T-helper 17 cell (primary cell): ENCODE data around the gene ETV6. TPM values are rescaled to one million over a fixed set of nuclear protein-coding genes. Genes with fewer than 3 reads are reported as not detected.
"Not testable (repeated sequence)": the region's sequence is repeated elsewhere in the genome, so short reads cannot be mapped to it uniquely, and the experiment has no call there.

Experiments
- ATAC-seq: fragments of 150-1000 bp; cut with Tn5 transposase; 2 replicates; pipeline ENCODE4 v1.10.0; 2021; ENCODE audit warnings: mild to moderate bottlenecking, moderate library complexity
- DNase-seq, 3 donors: peaks; one replicate each; pipeline versions ENCODE4 v3.0.0 to v3.0.0-alpha.2; 2020 to 2021
- H3K9me3 ChIP-seq: one replicate; pipeline ENCODE4 v1.7.0; 2013; ENCODE audit warnings: low read length, mild to moderate bottlenecking; ENCODE audit not compliant: control insufficient read depth, poor library complexity, severe bottlenecking
- H3K27ac Mint-ChIP-seq: one replicate; pipeline ENCODE4 v1.8.0; 2022; ENCODE audit warnings: mild to moderate bottlenecking, moderate library complexity, mixed read lengths
- H3K27me3 Mint-ChIP-seq: one replicate; pipeline ENCODE4 v1.8.0; 2022; ENCODE audit warnings: mixed read lengths
- H3K36me3 Mint-ChIP-seq: one replicate; pipeline ENCODE4 v1.8.0; 2022; ENCODE audit warnings: low read depth, mixed read lengths
- H3K4me1 Mint-ChIP-seq: one replicate; pipeline ENCODE4 v1.8.0; 2022; ENCODE audit warnings: mild to moderate bottlenecking, mixed read lengths
- H3K4me3 Mint-ChIP-seq: one replicate; pipeline ENCODE4 v1.8.0; 2022; ENCODE audit warnings: mild to moderate bottlenecking, moderate library complexity, mixed read lengths
- total RNA-seq, 4 donors: library from RNA in 2 of 4; stranded (reverse) in 2 of 4; gene quantifications; one replicate each; pipeline ENCODE4 v1.2.3 and lab custom pipeline; 2022 to 2026

The ETV6 gene
- total RNA-seq, 2 donors from 2014 or later = 57.3 to 60.6 TPM

DNA sequence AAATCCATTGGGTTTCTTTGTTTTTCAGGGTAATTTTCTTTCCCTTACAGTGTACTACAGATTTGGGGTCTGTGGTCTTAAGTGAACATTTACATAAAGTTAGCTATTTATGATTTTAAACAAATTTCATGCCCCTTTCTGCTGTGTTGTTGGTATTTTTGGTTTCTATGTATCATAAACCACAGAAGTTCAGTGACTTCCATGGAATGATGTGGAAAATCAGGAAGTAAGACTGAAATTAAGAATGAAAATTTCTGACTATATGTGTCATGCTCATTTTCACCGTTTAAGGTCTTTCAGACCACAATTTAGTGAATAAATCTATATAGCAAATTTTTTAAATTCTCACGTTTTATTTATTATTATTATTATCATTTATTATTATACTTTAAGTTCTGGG is 31.7 kb downstream of the ETV6 start:
- ATAC-seq = no peak

DNA sequence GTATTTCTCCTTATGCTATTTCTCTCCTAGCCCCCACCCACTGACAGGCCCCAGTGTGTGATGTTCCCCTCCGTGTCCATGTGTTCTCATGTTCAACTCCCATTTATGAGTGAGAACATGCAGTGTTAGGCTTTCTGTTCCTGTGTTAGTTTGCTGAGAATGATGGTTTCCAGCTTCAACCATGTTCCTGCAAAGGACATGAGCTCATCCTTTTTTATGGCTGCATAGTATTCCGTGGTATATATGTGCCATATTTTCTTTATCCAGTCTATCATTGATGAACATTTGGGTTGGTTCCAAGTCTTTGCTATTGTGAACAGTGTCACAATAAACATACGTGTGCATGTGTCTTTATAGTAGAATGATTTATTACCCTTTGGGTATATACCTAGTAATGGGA is 32.2 kb downstream of the ETV6 start:
- not testable (repeated sequence) for H3K4me3 Mint-ChIP-seq, ATAC-seq
- H3K4me1 Mint-ChIP-seq = peaks cover 52% of the 10 kb centered on the region

More for the DNA sequence above, 31.7 kb downstream of the ETV6 start:
- DNase-seq = no peak
- H3K27me3 Mint-ChIP-seq = no peaks in the 10 kb centered on the region
- no peaks in the 10 kb centered on the region for H3K9me3 ChIP-seq
- no peak overlapping the region for H3K4me3 Mint-ChIP-seq
- peaks cover 55% of the 10 kb centered on the region for H3K4me1 Mint-ChIP-seq
- H3K36me3 Mint-ChIP-seq = peaks cover 7% of the 10 kb centered on the region
- H3K27ac Mint-ChIP-seq = no peak overlapping the region

GRCh38 chr12:11684393-11684792 is 34.9 kb downstream of the ETV6 start:
- ATAC-seq = no peak
- Mint-ChIP-seq H3K36me3 (peaks cover 4% of the 10 kb centered on the region), H3K4me3 (no peak overlapping the region), H3K27ac (peak overlapping the region; percentile 9), H3K27me3 (no peaks in the 10 kb centered on the region), H3K4me1 (peaks cover 44% of the 10 kb centered on the region)
- no peaks in the 10 kb centered on the region for H3K9me3 ChIP-seq
- no peak for DNase-seq

More for the DNA sequence above, 32.2 kb downstream of the ETV6 start:
- DNase-seq, H3K27me3 Mint-ChIP-seq, H3K9me3 ChIP-seq, H3K36me3 Mint-ChIP-seq, H3K27ac Mint-ChIP-seq: not testable (repeated sequence)

GRCh38 chr12:11684811-11685210 is 35.3 kb downstream of the ETV6 start:
- H3K9me3 ChIP-seq = no peaks in the 10 kb centered on the region
- peaks cover 40% of the 10 kb centered on the region for H3K4me1 Mint-ChIP-seq
- no peak for DNase-seq
- no peak overlapping the region for H3K4me3 Mint-ChIP-seq
- peaks cover 4% of the 10 kb centered on the region for H3K36me3 Mint-ChIP-seq
- no peak for ATAC-seq
- H3K27me3 Mint-ChIP-seq = no peaks in the 10 kb centered on the region
- H3K27ac Mint-ChIP-seq = peak overlapping the region; percentile 9

GRCh38 chr12:11685316-11685715 is 35.8 kb downstream of the ETV6 start:
- ATAC-seq = no peak
- H3K27me3 Mint-ChIP-seq = no peaks in the 10 kb centered on the region
- no peak overlapping the region for H3K4me3 Mint-ChIP-seq
- peaks cover 4% of the 10 kb centered on the region for H3K36me3 Mint-ChIP-seq
- H3K9me3 ChIP-seq = no peaks in the 10 kb centered on the region
- H3K27ac Mint-ChIP-seq = peak overlapping the region; percentile 9
- H3K4me1 Mint-ChIP-seq = peaks cover 42% of the 10 kb centered on the region
- DNase-seq = no peak

- H3K27ac Mint-ChIP-seq = peak overlapping the region; percentile 24
- H3K36me3 Mint-ChIP-seq = peaks cover 4% of the 10 kb centered on the region
- H3K9me3 ChIP-seq = no peaks in the 10 kb centered on the region
- no peak overlapping the region for H3K4me3 Mint-ChIP-seq
- peaks cover 41% of the 10 kb centered on the region for H3K4me1 Mint-ChIP-seq
- DNase-seq (no peak), ATAC-seq (no peak)
- no peaks in the 10 kb centered on the region for H3K27me3 Mint-ChIP-seq
Measured at GRCh38 chr12:11685716-11686115, 36.2 kb downstream of the ETV6 start.

GRCh38 chr12:11686120-11686519 is 36.6 kb downstream of the ETV6 start:
- Mint-ChIP-seq H3K27me3 (no peaks in the 10 kb centered on the region), H3K4me3 (no peak overlapping the region), H3K27ac (peak overlapping the region; percentile 24), H3K4me1 (peaks cover 42% of the 10 kb centered on the region), H3K36me3 (peaks cover 4% of the 10 kb centered on the region)
- ATAC-seq (no peak), DNase-seq (no peak)
- H3K9me3 ChIP-seq = no peaks in the 10 kb centered on the region

- Mint-ChIP-seq H3K4me3 (no peak overlapping the region), H3K27me3 (no peaks in the 10 kb centered on the region), H3K36me3 (peaks cover 4% of the 10 kb centered on the region), H3K27ac (no peak overlapping the region), H3K4me1 (peaks cover 48% of the 10 kb centered on the region)
- ATAC-seq (no peak), DNase-seq (no peak)
- H3K9me3 ChIP-seq = no peaks in the 10 kb centered on the region
Measured at GRCh38 chr12:11687528-11687927, 38.1 kb downstream of the ETV6 start.

DNA sequence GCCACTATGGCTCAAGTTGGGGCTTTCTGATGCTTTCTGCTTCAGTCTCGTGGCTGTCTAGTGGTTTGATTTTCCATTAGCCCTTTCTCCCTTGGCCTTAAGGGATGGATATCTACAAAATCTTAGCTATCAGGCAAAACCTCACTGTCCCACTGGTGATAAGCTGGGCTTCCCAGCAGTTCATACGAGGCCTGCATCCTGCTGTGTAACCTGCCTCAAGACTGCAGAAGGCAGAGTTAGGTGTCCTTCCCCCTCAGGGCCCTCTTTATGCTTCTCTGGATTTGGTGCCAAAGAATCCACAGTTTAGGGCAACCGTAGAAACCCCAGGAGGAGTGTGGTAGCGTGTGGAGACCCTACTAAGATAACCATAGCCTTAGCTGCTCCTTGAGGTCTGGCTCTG is 38.9 kb downstream of the ETV6 start:
- no peaks in the 10 kb centered on the region for H3K27me3 Mint-ChIP-seq
- DNase-seq (no peak), ATAC-seq (no peak)
- no peaks in the 10 kb centered on the region for H3K9me3 ChIP-seq
- H3K36me3 Mint-ChIP-seq = peaks cover 4% of the 10 kb centered on the region
- H3K4me3 Mint-ChIP-seq = no peak overlapping the region
- peaks cover 50% of the 10 kb centered on the region for H3K4me1 Mint-ChIP-seq
- no peak overlapping the region for H3K27ac Mint-ChIP-seq

DNA sequence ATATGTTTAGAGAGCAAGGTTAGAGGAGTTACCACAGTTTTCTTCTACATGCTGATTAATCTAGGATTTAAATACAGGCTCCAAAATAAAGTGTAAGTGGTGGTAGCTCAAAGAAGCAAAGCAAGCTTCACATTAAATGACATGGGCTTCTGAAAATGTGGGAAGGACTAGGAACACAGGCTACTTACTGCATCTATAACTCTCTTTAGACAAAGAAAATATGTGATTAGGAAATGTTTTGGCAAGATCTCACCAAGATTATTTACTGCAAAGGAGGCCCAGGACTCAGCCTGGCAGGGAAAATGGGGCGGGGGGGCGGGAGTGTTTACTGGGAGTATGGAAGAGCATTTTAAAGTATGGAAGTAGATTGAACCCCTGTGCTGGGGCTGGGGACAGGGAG is 39.4 kb downstream of the ETV6 start:
- Mint-ChIP-seq H3K36me3 (peaks cover 4% of the 10 kb centered on the region), H3K4me1 (peaks cover 48% of the 10 kb centered on the region), H3K27me3 (no peaks in the 10 kb centered on the region), H3K4me3 (no peak overlapping the region), H3K27ac (no peak overlapping the region)
- DNase-seq (no peak), ATAC-seq (no peak)
- H3K9me3 ChIP-seq = no peaks in the 10 kb centered on the region

DNA sequence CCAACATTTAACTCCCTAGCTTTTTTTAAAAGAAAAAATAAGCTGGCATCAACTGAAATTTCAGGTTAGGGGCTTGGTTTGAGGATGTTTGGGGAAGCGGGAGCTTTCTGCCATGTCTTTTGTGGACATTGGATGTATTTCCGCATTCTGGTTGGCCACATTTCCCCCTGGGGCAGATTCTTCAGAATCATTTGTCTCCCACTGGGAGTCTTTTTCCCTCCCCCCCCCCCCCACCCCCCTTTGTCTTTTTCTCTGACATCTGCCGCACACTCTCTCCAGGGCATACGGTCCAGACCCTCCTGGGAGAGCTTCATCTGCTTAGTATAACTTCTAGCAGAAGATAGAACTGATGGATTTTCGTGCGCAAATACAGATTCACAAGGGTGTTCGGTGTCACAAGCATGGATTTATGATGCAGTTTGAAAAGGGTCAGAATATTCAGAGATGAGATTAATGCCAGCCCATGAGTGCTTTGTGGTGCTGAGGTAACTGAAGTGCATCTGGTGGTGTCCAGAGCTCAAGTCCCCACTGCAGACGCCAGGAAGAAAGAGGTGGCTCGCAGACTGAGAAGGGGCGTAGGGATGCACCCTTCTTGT is 40.2 kb downstream of the ETV6 start:
- H3K4me3 Mint-ChIP-seq = no peak overlapping the region
- H3K36me3 Mint-ChIP-seq = peaks cover under 1% of the 10 kb centered on the region
- ATAC-seq (no peak), DNase-seq (no peak)
- H3K27me3 Mint-ChIP-seq = no peaks in the 10 kb centered on the region
- H3K9me3 ChIP-seq = no peaks in the 10 kb centered on the region
- no peak overlapping the region for H3K27ac Mint-ChIP-seq
- peaks cover 49% of the 10 kb centered on the region for H3K4me1 Mint-ChIP-seq

GRCh38 chr12:11693067-11693466 is 43.6 kb downstream of the ETV6 start:
- Mint-ChIP-seq H3K4me1 (peaks cover 38% of the 10 kb centered on the region), H3K4me3 (no peak overlapping the region), H3K36me3 (no peaks in the 10 kb centered on the region), H3K27me3 (no peaks in the 10 kb centered on the region), H3K27ac (no peak overlapping the region)
- no peak for ATAC-seq
- DNase-seq = no peak
- H3K9me3 ChIP-seq = no peaks in the 10 kb centered on the region

- no peaks in the 10 kb centered on the region for H3K9me3 ChIP-seq
- ATAC-seq = no peak
- DNase-seq = no peak
- H3K27ac Mint-ChIP-seq = no peak overlapping the region
- H3K36me3 Mint-ChIP-seq = no peaks in the 10 kb centered on the region
- H3K27me3 Mint-ChIP-seq = no peaks in the 10 kb centered on the region
- H3K4me3 Mint-ChIP-seq = no peak overlapping the region
- peaks cover 38% of the 10 kb centered on the region for H3K4me1 Mint-ChIP-seq
Measured at GRCh38 chr12:11693601-11694000, 44.1 kb downstream of the ETV6 start.

- Mint-ChIP-seq H3K27ac (no peak overlapping the region), H3K4me1 (peaks cover 38% of the 10 kb centered on the region)
Measured at GRCh38 chr12:11694528-11694927, 45.1 kb downstream of the ETV6 start.

More at GRCh38 chr12:11694528-11694927, 45.1 kb downstream of the ETV6 start:
- Mint-ChIP-seq H3K36me3 (no peaks in the 10 kb centered on the region), H3K4me3 (no peak overlapping the region), H3K27me3 (no peaks in the 10 kb centered on the region)
- ATAC-seq (no peak), DNase-seq (no peak)
- no peaks in the 10 kb centered on the region for H3K9me3 ChIP-seq
